HepG2 (cell line): Measurements from ENCODE around the gene ABCC3. TPM values are rescaled to one million over a fixed set of nuclear protein-coding genes. Genes with fewer than 3 reads are reported as not detected.
A peak's percentile ranks its signal among the peaks of the same experiment; 100 is the strongest.

ENCODE experiments used
- ATAC-seq: fragments of 200-7000 bp; cut with Tn5 transposase; 3 replicates; pipeline ENCODE4 v1.9.1; 2020; ENCODE audit warnings: mild to moderate bottlenecking, moderate library complexity
- BruUV-seq: library from RNA; stranded (reverse); fragments of 400-500 nt; replicated peaks from 2 replicates; lab custom pipeline; 2021; lab: Mats Ljungman, UMichigan
- CTCF ChIA-PET: fragments of 300-600 bp; formaldehyde crosslinking; extraction: SDS; loops from one replicate; lab custom pipeline; 2021; ENCODE audit warnings: low total read pairs, inconsistent platforms, low intra/inter-chr PET ratio; lab: Yijun Ruan, JAX
- POLR2A ChIA-PET: fragments of 350-600 bp; sonication (Branson Sonifier 250); formaldehyde crosslinking; loops from one replicate; lab custom pipeline; 2020; ENCODE audit warnings: antibody characterized with exemption, inconsistent platforms; lab: Yijun Ruan, JAX
- DNase-seq: peaks from one replicate; pipeline ENCODE4 v3.0.0-alpha.2; 2015; ENCODE audit warnings: low spot score
- FAIRE-seq: peaks from 3 replicates; lab custom pipeline; 2011; peaks lifted over from hg19 to GRCh38; lab: Jason Lieb, UNC
- H2AFZ ChIP-seq: one replicate; pipeline ENCODE4 v1.6.1; 2011; ENCODE audit warnings: low read length, inconsistent platforms
- H3K27ac ChIP-seq: fragments of 300-600 bp; 3 replicates; pipeline ENCODE4 v1.8.0; 2011; ENCODE audit warnings: mixed run types, mild to moderate bottlenecking, mixed read lengths, low read length, inconsistent platforms; ENCODE audit not compliant: insufficient read depth; ENCODE audit errors: extremely low read length
- H3K27me3 ChIP-seq, 2 experiments: fragments of 200-600 bp in 1 of 2; 2 replicates in 1 of 2; 3 replicates in 1 of 2; pipeline versions ENCODE4 v1.6.0 to v1.8.0; 2011; ENCODE audit warnings: low read length in 2 of 2, mild to moderate bottlenecking in 2 of 2, moderate library complexity in 2 of 2, inconsistent platforms in 1 of 2; ENCODE audit not compliant: insufficient read depth in 2 of 2, control insufficient read depth in 1 of 2
- H3K36me3 ChIP-seq, 2 experiments: fragments of 200-600 bp in 1 of 2; replicated peaks in 1 of 2; 2 replicates in 1 of 2; 3 replicates in 1 of 2; pipeline versions ENCODE4 v1.5.1 to v1.8.0; 2011; ENCODE audit warnings: low read length in 2 of 2, inconsistent platforms in 1 of 2; ENCODE audit not compliant: insufficient read depth in 2 of 2, control insufficient read depth in 1 of 2
- H3K4me1 ChIP-seq: 2 replicates; pipeline ENCODE4 v1.5.1; 2012; ENCODE audit warnings: low read length, inconsistent platforms; ENCODE audit not compliant: insufficient read depth
- H3K4me2 ChIP-seq: 2 replicates; pipeline ENCODE4 v1.6.0; 2011; ENCODE audit warnings: low read depth, low read length, inconsistent platforms
- H3K4me3 ChIP-seq, 3 experiments: fragments of 200-600 bp in 1 of 3; sonication (generic), shearing (Covaris generic) in 1 of 3; replicated peaks in 1 of 3; 2 replicates each; pipeline ENCODE4 v1.5.1; 2011 to 2016; ENCODE audit warnings: low read length in 3 of 3, inconsistent platforms in 2 of 3, low read depth in 2 of 3, mild to moderate bottlenecking in 2 of 3, control low read depth in 1 of 3, mixed read lengths in 1 of 3; ENCODE audit not compliant: insufficient read depth in 1 of 3
- H3K79me2 ChIP-seq: one replicate; pipeline ENCODE4 v1.6.1; 2011; ENCODE audit warnings: low read length, inconsistent platforms; ENCODE audit not compliant: insufficient read depth
- H3K9ac ChIP-seq: 2 replicates; pipeline ENCODE4 v1.6.0; 2011; ENCODE audit warnings: mild to moderate bottlenecking, low read depth, low read length, inconsistent platforms; ENCODE audit not compliant: insufficient read depth
- H3K9me3 ChIP-seq: 2 replicates; pipeline ENCODE4 v1.5.1; 2012; ENCODE audit warnings: mild to moderate bottlenecking, low read length
- H4K20me1 ChIP-seq: 2 replicates; pipeline ENCODE4 v1.6.0; 2011; ENCODE audit warnings: inconsistent platforms, mild to moderate bottlenecking, low read length, moderate library complexity; ENCODE audit not compliant: insufficient read depth
- GTF3A ChIP-seq: sonication (generic); formaldehyde crosslinking; conservative IDR thresholded peaks from 2 replicates; pipeline ENCODE4 v1.4.0; 2020; ENCODE audit warnings: mild to moderate bottlenecking, missing genetic modification reagents
- IKZF5 ChIP-seq: IDR thresholded peaks from 2 replicates; pipeline ENCODE4 v1.6.1; 2018; ENCODE audit warnings: missing genetic modification reagents, mild to moderate bottlenecking, missing compliant biosample characterization
- KAT2B ChIP-seq: fragments of 150-350 bp; IDR thresholded peaks from 2 replicates; pipeline ENCODE4 v1.6.1; 2014; ENCODE audit warnings: low read depth, low read length, borderline replicate concordance
- KAT7 ChIP-seq: IDR thresholded peaks from 2 replicates; pipeline ENCODE4 v1.6.1; 2018; ENCODE audit warnings: borderline replicate concordance, missing compliant biosample characterization
- KLF9 ChIP-seq: IDR thresholded peaks from 2 replicates; pipeline ENCODE4 v1.6.1; 2016; ENCODE audit warnings: low read depth
- MIER3 ChIP-seq: IDR thresholded peaks from 2 replicates; pipeline ENCODE4 v1.6.1; 2016; ENCODE audit warnings: missing compliant biosample characterization, borderline replicate concordance
- NCOA2 ChIP-seq: sonication (generic); formaldehyde crosslinking; IDR thresholded peaks from 2 replicates; pipeline ENCODE4 v1.8.0; 2022; ENCODE audit warnings: inconsistent platforms
- RELA ChIP-seq: sonication (generic); formaldehyde crosslinking; IDR thresholded peaks from 2 replicates; pipeline ENCODE4 v1.4.0; 2020; ENCODE audit warnings: missing genetic modification reagents
- RXRB ChIP-seq: IDR thresholded peaks from 2 replicates; pipeline ENCODE4 v1.6.1; 2016; ENCODE audit warnings: borderline replicate concordance, missing genetic modification reagents, missing compliant biosample characterization
- SMARCE1 ChIP-seq: fragments of 450-650 bp; IDR thresholded peaks from 2 replicates; pipeline ENCODE4 v1.6.1; 2017; ENCODE audit warnings: borderline replicate concordance
- SP1 ChIP-seq, 2 experiments: fragments of 450-650 bp in 1 of 2; sonication (generic) in 1 of 2; formaldehyde crosslinking in 1 of 2; IDR thresholded peaks; 2 replicates each; pipeline versions ENCODE4 v1.4.0 to v1.6.1; 2016 to 2020; ENCODE audit warnings: missing genetic modification reagents in 1 of 2
- SP4 ChIP-seq: sonication (generic); formaldehyde crosslinking; IDR thresholded peaks from 2 replicates; pipeline ENCODE4 v1.8.1; 2023; ENCODE audit warnings: mild to moderate bottlenecking, missing genetic modification reagents
- SRSF4 ChIP-seq: fragments of 200-400 bp; formaldehyde crosslinking; IDR thresholded peaks from one replicate; pipeline ENCODE4 v1.6.1; 2018; ENCODE audit warnings: mild to moderate bottlenecking, low read depth, low read length, moderate library complexity; ENCODE audit not compliant: poor library complexity, severe bottlenecking
- TFDP1 ChIP-seq: IDR thresholded peaks from 2 replicates; pipeline ENCODE4 v1.6.1; 2016; ENCODE audit warnings: missing compliant biosample characterization, missing genetic modification reagents, borderline replicate concordance
- ZMYM2 ChIP-seq: sonication (generic); formaldehyde crosslinking; IDR thresholded peaks from 2 replicates; pipeline ENCODE4 v1.8.0; 2022; ENCODE audit warnings: mild to moderate bottlenecking, missing genetic modification reagents
- ZNF121 ChIP-seq: sonication (generic); formaldehyde crosslinking; IDR thresholded peaks from 2 replicates; pipeline ENCODE4 v1.5.0; 2020; ENCODE audit warnings: mild to moderate bottlenecking, missing genetic modification reagents
- ZNF17 ChIP-seq: sonication (generic); formaldehyde crosslinking; IDR thresholded peaks from 2 replicates; pipeline ENCODE4 v1.5.0; 2020; ENCODE audit warnings: mild to moderate bottlenecking, missing genetic modification reagents
- ZNF225 ChIP-seq: sonication (generic); formaldehyde crosslinking; IDR thresholded peaks from 2 replicates; pipeline ENCODE4 v1.4.0; 2020; ENCODE audit warnings: mild to moderate bottlenecking, missing genetic modification reagents
- ZNF577 ChIP-seq: sonication (generic); formaldehyde crosslinking; IDR thresholded peaks from 2 replicates; pipeline ENCODE4 v1.4.0; 2020; ENCODE audit warnings: mild to moderate bottlenecking, low read depth, missing genetic modification reagents, borderline replicate concordance
- ZNF768 ChIP-seq: sonication (generic); formaldehyde crosslinking; IDR thresholded peaks from 2 replicates; pipeline ENCODE4 v1.4.0; 2020; ENCODE audit warnings: missing genetic modification reagents
- ZNF788 ChIP-seq: sonication (generic); formaldehyde crosslinking; IDR thresholded peaks from 2 replicates; pipeline ENCODE4 v1.5.0; 2020; ENCODE audit warnings: mild to moderate bottlenecking, missing genetic modification reagents, borderline replicate concordance
- WGBS: methylation state at CpG from one replicate; pipeline ENCODE4 v1.1.6; 2017; ENCODE audit warnings: low lambda C conversion rate; 5-methylcytosine and 5-hydroxymethylcytosine counted together
- in situ Hi-C: cut with HindIII; loops from 2 replicates; pipeline ENCODE4 v1.10.0; 2017; ENCODE audit warnings: low pct_unique_long_range_greater_than_20kb; ENCODE audit not compliant: extremely low pct_ligation_motif_present
- intact Hi-C: fragments of 100-400 bp; cut with micrococcal nuclease; formaldehyde crosslinking; loops from one replicate; pipeline ENCODE4 v1.10.0; 2022; ENCODE audit not compliant: unreplicated experiment
- polyA plus RNA-seq, 8 experiments: library from polyadenylated mRNA; depleted of rRNA in 3 of 8; stranded (reverse) in 7 of 8; unstranded in 1 of 8; fragments of >200 nt; fragmentation: Illumina TruSeq in 4 of 8; extraction: Trizol in 4 of 8; gene quantifications; 2 replicates each; pipeline versions ENCODE4 v1.2.1 to v1.2.3, GENCODE V29; 2011 to 2016; ENCODE audit warnings: low read depth in 4 of 8, missing spikeins in 1 of 8, mixed read lengths in 1 of 8; ENCODE audit not compliant: insufficient read depth in 1 of 8
- total RNA-seq, 5 experiments: library from RNA; depleted of rRNA; stranded (reverse); fragments of >200 nt; fragmentation: Illumina TruSeq; extraction: Trizol; gene quantifications; 2 replicates each; pipeline ENCODE4 v1.2.3, GENCODE V29; 2016; ENCODE audit warnings: low read depth in 1 of 5

The ABCC3 gene
- total and polyA plus RNA-seq, 2 of the 13 experiments (the other 11 are each of a cell fraction or from before 2014, with no cell fraction given): 25.2 to 50.7 TPM

- TF ChIP-seq ZNF121 (peak; percentile 68), KAT7 (peak; percentile 59; the same call in 1 of the 2 replicates), ZNF577 (CRISPR knock-in tag) (no peak), ZNF788 (peak; percentile 85), RXRB (CRISPR knock-in tag) (peak; percentile 52; the same call in 1 of the 2 replicates)
Observed at GRCh38 chr17:50687200-50688066, 52.8 kb downstream of the ABCC3 start (continued).

GRCh38 chr17:50688245-50688644 lies 53.6 kb downstream of the ABCC3 start:
- no peaks in the 10 kb centered on the region for H4K20me1 ChIP-seq
- no peak overlapping the region for H3K9ac ChIP-seq
- H3K4me1 ChIP-seq: peaks cover 99% of the 10 kb centered on the region
- H3K27me3 ChIP-seq: no peaks in the 10 kb centered on the region; a peak in 1 of 5 replicates
- peak; percentile 12 for FAIRE-seq
- no peak overlapping the region for H2AFZ ChIP-seq
- intact Hi-C loops (no loop called here), in situ Hi-C loops (no loop called here)
- no peaks in the 10 kb centered on the region for H3K36me3 ChIP-seq
- ChIA-PET POLR2A (interaction anchor here (0.7 to 21.3 kb wide), 5 partner anchors 9 to 56 kb away, joined by 3 to 839 read pairs (median 9); partner anchors contain the start of genes ABCC3 and LUC7L3), CTCF (no interaction called here)
- no peak for DNase-seq
- H3K79me2 ChIP-seq: peaks cover 18% of the 10 kb centered on the region
- no peak for ATAC-seq
- H3K4me2 ChIP-seq: peak overlapping the region; percentile 14; the same call in 1 of the 2 replicates
- H3K4me3 ChIP-seq: no peak overlapping the region
- WGBS: 100% methylated on average over 3 of the region's 3 CpGs
- no peaks in the 10 kb centered on the region for H3K9me3 ChIP-seq
- H3K27ac ChIP-seq: peak overlapping the region; percentile 99
- BruUV-seq: no TSS peak
- TF ChIP-seq RELA (CRISPR knock-in tag) (no peak), IKZF5 (CRISPR knock-in tag) (no peak), SRSF4 (no peak), KAT2B (no peak), MIER3 (CRISPR knock-in tag) (no peak), SP4 (CRISPR knock-in tag) (peak; percentile 5; the same call in 1 of the 2 replicates), ZNF768 (peak; percentile 100), GTF3A (CRISPR knock-in tag) (no peak), NCOA2 (CRISPR knock-in tag) (no peak), KLF9 (CRISPR knock-in tag) (no peak), ZNF17 (CRISPR knock-in tag) (no peak), ZNF225 (CRISPR knock-in tag) (no peak), SP1 (IDR thresholded peaks at IDR 0.05) (no peak), SP1 (CRISPR knock-in tag; IDR thresholded peaks at IDR 0.05) (no peak), SMARCE1 (no peak), TFDP1 (CRISPR knock-in tag) (no peak), ZMYM2 (CRISPR knock-in tag) (no peak)
